Fibroblast of lung (primary cell): ENCODE measurements around the gene ANO2. TPM values are rescaled to one million over a fixed set of nuclear protein-coding genes. Genes with fewer than 3 reads are reported as not detected.

Experiments used
- DNase-seq, 2 donors: peaks; one replicate each; pipeline versions ENCODE4 v3.0.0 to v3.0.0-alpha.2; 2010; ENCODE audit warnings: low read depth in 2 of 2
- H2AFZ ChIP-seq: 2 replicates; pipeline ENCODE4 v1.5.1; 2012; ENCODE audit warnings: low read length, control low read depth, inconsistent platforms
- H3K27ac ChIP-seq: 2 replicates; pipeline ENCODE4 v1.5.1; 2011; ENCODE audit warnings: low read length, control low read depth; ENCODE audit not compliant: insufficient read depth
- H3K27me3 ChIP-seq: 2 replicates; pipeline ENCODE4 v1.5.1; 2011; ENCODE audit warnings: mild to moderate bottlenecking, low read length; ENCODE audit not compliant: control insufficient read depth, insufficient read depth
- H3K36me3 ChIP-seq: 2 replicates; pipeline ENCODE4 v1.5.1; 2011; ENCODE audit warnings: low read length; ENCODE audit not compliant: control insufficient read depth, insufficient read depth
- H3K4me1 ChIP-seq: 2 replicates; pipeline ENCODE4 v1.5.1; 2011; ENCODE audit warnings: low read length; ENCODE audit not compliant: control insufficient read depth, insufficient read depth; ENCODE audit errors: extremely low read depth
- H3K4me2 ChIP-seq: 2 replicates; pipeline ENCODE4 v1.5.1; 2011; ENCODE audit warnings: low read length, control low read depth; ENCODE audit not compliant: insufficient read depth; ENCODE audit errors: extremely low read depth
- H3K4me3 ChIP-seq, 4 experiments: fragments of 200-600 bp in 1 of 4; sonication (generic) in 1 of 4; replicated peaks in 1 of 4; 2 replicates each; pipeline ENCODE4 v1.5.1; 2011 to 2016; ENCODE audit warnings: low read length in 4 of 4, low read depth in 3 of 4, mild to moderate bottlenecking in 3 of 4, control low read depth in 2 of 4, inconsistent platforms in 1 of 4, mixed read lengths in 1 of 4; ENCODE audit not compliant: insufficient read depth in 1 of 4; ENCODE audit errors: control extremely low read depth in 1 of 4
- H3K79me2 ChIP-seq: 2 replicates; pipeline ENCODE4 v1.5.1; 2012; ENCODE audit warnings: mild to moderate bottlenecking, low read length, inconsistent platforms; ENCODE audit not compliant: control insufficient read depth, insufficient read depth
- H3K9ac ChIP-seq: 2 replicates; pipeline ENCODE4 v1.5.1; 2011; ENCODE audit warnings: mild to moderate bottlenecking, low read length, control low read depth; ENCODE audit not compliant: insufficient read depth
- H3K9me3 ChIP-seq: 2 replicates; pipeline ENCODE4 v1.5.1; 2012; ENCODE audit warnings: low read depth, low read length; ENCODE audit not compliant: control insufficient read depth, insufficient read depth
- H4K20me1 ChIP-seq: 2 replicates; pipeline ENCODE4 v1.5.1; 2011; ENCODE audit warnings: low read length; ENCODE audit not compliant: control insufficient read depth, insufficient read depth; ENCODE audit errors: extremely low read depth
- CTCF ChIP-seq, 2 donors: IDR thresholded peaks in 1 of 2; conservative IDR thresholded peaks in 1 of 2; 1 replicate in 1 of 2; 2 replicates in 1 of 2; pipeline ENCODE4 v1.5.1; 2011 to 2012; ENCODE audit warnings: low read length in 2 of 2, control low read depth in 1 of 2, inconsistent platforms in 1 of 2, low read depth in 1 of 2, mild to moderate bottlenecking in 1 of 2
- EZH2 ChIP-seq: IDR thresholded peaks from 2 replicates; pipeline ENCODE4 v1.5.1; 2012; ENCODE audit warnings: low read length, control low read depth, mild to moderate bottlenecking; ENCODE audit errors: missing control alignments
- polyA plus RNA-seq, 2 donors: library from polyadenylated mRNA; depleted of rRNA in 1 of 2; stranded (reverse) in 1 of 2; unstranded in 1 of 2; fragments of >200 nt; gene quantifications; 2 replicates each; pipeline ENCODE4 v1.2.1, GENCODE V29; 2011 to 2012; ENCODE audit warnings: missing spikeins in 1 of 2
- total RNA-seq: library from RNA; depleted of rRNA; stranded (reverse); fragments of >200 nt; gene quantifications from 2 replicates; pipeline ENCODE4 v1.2.1, GENCODE V29; 2014

ANO2 gene
- total and polyA plus RNA-seq, 2 donors (not counting 1 experiment from before 2014, with no cell fraction given): 0.15 to 0.17 TPM

DNA sequence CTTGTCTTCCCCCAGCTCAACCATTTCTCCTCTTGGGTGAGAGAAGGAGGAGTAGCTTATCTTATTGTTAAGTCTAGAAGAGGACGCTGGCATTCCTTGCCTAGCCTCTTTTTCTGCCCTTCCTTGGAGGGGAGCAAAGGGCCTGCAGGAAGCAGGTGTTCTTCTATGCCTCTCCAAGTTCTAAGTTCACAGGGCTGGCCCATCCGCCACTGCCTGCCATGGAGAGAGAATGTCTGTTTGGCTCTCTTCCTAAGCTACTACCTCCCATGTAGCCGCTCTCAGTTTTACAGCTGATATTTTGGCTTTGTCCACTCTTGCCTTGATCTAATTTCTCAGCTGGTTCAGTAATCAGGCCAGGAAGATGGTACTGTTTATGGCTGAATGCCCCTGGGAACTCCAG lies 312.0 kb downstream of the ANO2 start:
- peaks cover 7% of the 10 kb centered on the region for H3K27me3 ChIP-seq
- no peak overlapping the region for H3K4me2 ChIP-seq

DNA sequence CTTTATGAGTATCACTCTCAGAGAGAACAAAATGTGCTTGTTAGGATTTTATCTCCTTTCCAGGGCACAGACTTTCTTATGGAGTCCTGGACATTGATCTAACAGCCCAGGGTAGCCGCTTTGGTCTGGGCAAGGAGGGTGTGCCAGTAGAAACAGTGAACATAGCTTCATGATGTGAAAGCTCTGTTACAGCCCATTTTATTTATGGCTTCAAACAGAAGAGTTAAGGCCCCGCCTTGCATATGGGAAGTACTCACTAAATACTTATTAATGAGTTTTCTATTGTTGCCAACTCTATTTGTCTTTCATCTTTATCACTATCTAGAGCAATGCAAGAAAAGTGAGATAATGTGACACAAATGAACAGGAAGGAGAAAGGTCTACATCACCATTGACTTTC lies 312.6 kb downstream of the ANO2 start:
- Histone ChIP-seq H2AFZ (no peak overlapping the region), H3K4me1 (no peaks in the 10 kb centered on the region), H4K20me1 (no peaks in the 10 kb centered on the region), H3K9ac (no peak overlapping the region), H3K27me3 (peaks cover 7% of the 10 kb centered on the region), H3K4me2 (no peak overlapping the region), H3K4me3 (no peak overlapping the region), H3K79me2 (no peaks in the 10 kb centered on the region), H3K9me3 (no peaks in the 10 kb centered on the region), H3K36me3 (no peaks in the 10 kb centered on the region), H3K27ac (no peak overlapping the region)
- no peak for DNase-seq
- no peak for TF ChIP-seq EZH2
- no peak for TF ChIP-seq CTCF (conservative IDR thresholded peaks at IDR 0.05 in 1 of 2, IDR thresholded peaks at IDR 0.05 in 1 of 2; ENCODE audit: low read depth in 1 of 2, low read length in 2 of 2)

More for the DNA sequence above, 312.0 kb downstream of the ANO2 start:
- no peaks in the 10 kb centered on the region for H3K36me3 ChIP-seq
- no peak overlapping the region for H3K9ac ChIP-seq
- H2AFZ ChIP-seq: no peak overlapping the region
- H3K4me1 ChIP-seq: no peaks in the 10 kb centered on the region
- no peak overlapping the region for H3K27ac ChIP-seq
- TF ChIP-seq CTCF (conservative IDR thresholded peaks at IDR 0.05 in 1 of 2, IDR thresholded peaks at IDR 0.05 in 1 of 2; ENCODE audit: low read depth in 1 of 2, low read length in 2 of 2): no peak
- TF ChIP-seq EZH2: no peak
- H4K20me1 ChIP-seq: no peaks in the 10 kb centered on the region
- no peak for DNase-seq
- no peak overlapping the region for H3K4me3 ChIP-seq
- no peaks in the 10 kb centered on the region for H3K9me3 ChIP-seq
- no peaks in the 10 kb centered on the region for H3K79me2 ChIP-seq

- Histone ChIP-seq H3K4me1 (no peaks in the 10 kb centered on the region), H3K9ac (no peak overlapping the region), H3K27ac (no peak overlapping the region), H3K36me3 (no peaks in the 10 kb centered on the region), H4K20me1 (no peaks in the 10 kb centered on the region), H3K27me3 (peaks cover 7% of the 10 kb centered on the region), H2AFZ (no peak overlapping the region), H3K79me2 (no peaks in the 10 kb centered on the region), H3K4me3 (no peak overlapping the region), H3K4me2 (no peak overlapping the region), H3K9me3 (no peaks in the 10 kb centered on the region)
- no peak for DNase-seq
- no peak for TF ChIP-seq CTCF (conservative IDR thresholded peaks at IDR 0.05 in 1 of 2, IDR thresholded peaks at IDR 0.05 in 1 of 2; ENCODE audit: low read depth in 1 of 2, low read length in 2 of 2)
- TF ChIP-seq EZH2: no peak
Measured at GRCh38 chr12:5631497-5631896, 313.6 kb downstream of the ANO2 start.
